Activated CD8-positive, alpha-beta T cell treated with anti-CD3 and anti-CD28 coated beads for 36 hours (primary cell): ENCODE measurements around the gene COL5A2. TPM values are rescaled to one million over a fixed set of nuclear protein-coding genes. Genes with fewer than 3 reads are reported as not detected.

Source experiments
- ATAC-seq: fragments of 200-7000 bp; cut with Tn5 transposase; one replicate; pipeline ENCODE4 v1.10.0; 2021; ENCODE audit warnings: mild to moderate bottlenecking, moderate library complexity
- CTCF ChIA-PET: fragments of 350-600 bp; sonication (Branson Sonifier 250); formaldehyde crosslinking; loops from one replicate; lab custom pipeline; 2021; ENCODE audit warnings: antibody characterized with exemption; lab: Charles Lee
- POLR2A ChIA-PET: fragments of 350-600 bp; sonication (Branson Sonifier 250); formaldehyde crosslinking; loops from one replicate; lab custom pipeline; 2021; ENCODE audit warnings: antibody characterized with exemption; lab: Charles Lee
- DNase-seq: peaks from one replicate; pipeline ENCODE4 v3.0.0-alpha.2; 2020
- H3K27ac Mint-ChIP-seq: one replicate; pipeline ENCODE4 v1.8.0; 2021; ENCODE audit warnings: mild to moderate bottlenecking, mixed read lengths
- H3K27me3 Mint-ChIP-seq: one replicate; pipeline ENCODE4 v1.8.0; 2021; ENCODE audit warnings: mixed read lengths
- H3K36me3 Mint-ChIP-seq: one replicate; pipeline ENCODE4 v1.8.0; 2021; ENCODE audit warnings: low read depth, mixed read lengths
- H3K4me1 Mint-ChIP-seq: one replicate; pipeline ENCODE4 v1.8.0; 2021; ENCODE audit warnings: low read depth, mixed read lengths
- H3K4me3 Mint-ChIP-seq: one replicate; pipeline ENCODE4 v1.8.0; 2021; ENCODE audit warnings: mild to moderate bottlenecking, moderate library complexity, mixed read lengths
- H3K9me3 Mint-ChIP-seq: one replicate; pipeline ENCODE4 v1.8.0; 2021; ENCODE audit warnings: mixed read lengths
- CTCF ChIP-seq: fragments of 200-600 bp; IDR thresholded peaks from one replicate; pipeline ENCODE4 v1.8.0; 2022; ENCODE audit warnings: antibody characterized with exemption, mild to moderate bottlenecking
- intact Hi-C: fragments of 100-400 bp; cut with micrococcal nuclease; formaldehyde crosslinking; loops from one replicate; pipeline ENCODE4 v1.10.0; 2022
- total RNA-seq, 2 experiments: library from RNA; stranded (reverse); gene quantifications; one replicate each; pipeline ENCODE4 v1.2.3, GENCODE V29; 2021

Gene COL5A2
- total RNA-seq, 2 experiments from 2014 or later, result 2.3 to 3.3 TPM

GRCh38 chr2:189138800-189139199 lies 40.8 kb downstream of the COL5A2 start:
- Mint-ChIP-seq H3K9me3 (no peaks in the 10 kb centered on the region), H3K36me3 (no peaks in the 10 kb centered on the region), H3K4me1 (no peaks in the 10 kb centered on the region), H3K27me3 (no peaks in the 10 kb centered on the region), H3K4me3 (no peak overlapping the region), H3K27ac (no peak overlapping the region)
- no peak for TF ChIP-seq CTCF
- ChIA-PET POLR2A (no interaction called here), CTCF (interaction anchor here (1.0 kb wide), 1 partner anchor 8 kb away, joined by 3 read pairs; no protein-coding TSS in a partner anchor)
- intact Hi-C loops, result no loop called here
- DNase-seq, result no peak
- no peak for ATAC-seq

GRCh38 chr2:189137519-189137918 lies 42.0 kb downstream of the COL5A2 start:
- H3K27ac Mint-ChIP-seq, result no peak overlapping the region
- H3K27me3 Mint-ChIP-seq, result peaks cover 2% of the 10 kb centered on the region
- H3K4me1 Mint-ChIP-seq, result no peaks in the 10 kb centered on the region
- H3K36me3 Mint-ChIP-seq, result no peaks in the 10 kb centered on the region
- no peak for ATAC-seq
- ChIA-PET CTCF (interaction anchor here (1.4 kb wide), 1 partner anchor 19 kb away, joined by 3 read pairs; no protein-coding TSS in a partner anchor), POLR2A (no interaction called here)
- no peaks in the 10 kb centered on the region for H3K9me3 Mint-ChIP-seq
- TF ChIP-seq CTCF, result no peak
- intact Hi-C loops, result no loop called here
- no peak for DNase-seq
- H3K4me3 Mint-ChIP-seq, result no peak overlapping the region

DNA sequence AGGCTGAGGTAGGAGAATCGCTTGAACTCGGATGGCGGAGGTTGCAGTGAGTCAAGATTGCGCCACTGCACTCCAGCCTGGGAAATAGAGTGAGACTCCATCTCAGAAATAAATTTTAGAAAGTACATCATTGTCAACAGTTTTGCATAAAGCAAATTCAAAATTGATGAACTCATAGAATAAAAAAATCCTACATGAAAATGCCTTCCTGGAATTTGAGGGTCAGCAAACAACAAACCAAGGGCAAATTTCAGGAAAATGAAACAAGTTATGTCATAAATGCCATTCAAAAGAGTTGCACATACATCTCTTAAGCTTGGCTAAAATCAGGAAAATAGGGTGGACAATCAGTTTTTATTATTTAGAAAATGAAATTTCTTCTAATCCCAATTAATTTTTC lies 45.1 kb downstream of the COL5A2 start:
- Mint-ChIP-seq H3K4me1 (no peaks in the 10 kb centered on the region), H3K36me3 (no peaks in the 10 kb centered on the region), H3K9me3 (no peaks in the 10 kb centered on the region), H3K27ac (no peak overlapping the region), H3K4me3 (no peak overlapping the region), H3K27me3 (peaks cover 2% of the 10 kb centered on the region)
- intact Hi-C loops, result no loop called here
- no peak for DNase-seq
- no peak for ATAC-seq
- ChIA-PET CTCF (interaction anchor here (0.9 to 7.6 kb wide), 2 partner anchors 9 to 41 kb away, joined by 3 to 53 read pairs; no protein-coding TSS in a partner anchor), POLR2A (no interaction called here)
- TF ChIP-seq CTCF, result no peak

DNA sequence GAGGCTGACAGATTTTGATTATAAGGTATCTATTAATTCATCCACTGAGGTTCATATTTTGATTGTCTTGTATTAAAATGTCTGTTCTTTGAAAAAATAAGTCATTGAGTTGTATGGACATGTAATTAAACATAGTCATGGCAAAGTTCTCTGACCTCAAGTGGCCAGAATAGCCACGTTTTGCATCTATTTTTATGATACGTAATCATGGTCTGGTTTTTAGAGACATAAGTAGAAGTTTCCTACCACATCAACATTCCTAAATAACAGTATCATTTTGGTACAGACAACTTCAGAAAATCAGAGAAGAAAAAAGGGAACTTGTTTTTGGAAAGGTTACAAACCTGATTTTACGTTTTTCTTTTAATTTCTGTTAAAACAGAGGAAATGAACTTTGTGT lies 47.6 kb downstream of the COL5A2 start:
- CTCF ChIA-PET, result interaction anchor here (7.6 kb wide), 1 partner anchor 11 kb away, joined by 53 read pairs; no protein-coding TSS in a partner anchor

More for the DNA sequence above, 47.6 kb downstream of the COL5A2 start:
- H3K4me3 Mint-ChIP-seq, result no peak overlapping the region
- H3K4me1 Mint-ChIP-seq, result no peaks in the 10 kb centered on the region
- no peaks in the 10 kb centered on the region for H3K9me3 Mint-ChIP-seq
- peaks cover 2% of the 10 kb centered on the region for H3K27me3 Mint-ChIP-seq
- ATAC-seq (no peak), DNase-seq (no peak)
- no peak overlapping the region for H3K27ac Mint-ChIP-seq
- intact Hi-C loops, result no loop called here
- POLR2A ChIA-PET, result interaction anchor here (0.7 kb wide), 1 partner anchor 31 kb away, joined by 3 read pairs; no protein-coding TSS in a partner anchor
- no peak for TF ChIP-seq CTCF
- H3K36me3 Mint-ChIP-seq, result no peaks in the 10 kb centered on the region
